Measurements from ENCODE around the gene ARPC5L. TPM values are rescaled to one million over a fixed set of nuclear protein-coding genes. Genes with fewer than 3 reads are reported as not detected.

Gene ARPC5L
- total RNA-seq, 1 experiment from 2014 or later, result 54.5 TPM

DNA sequence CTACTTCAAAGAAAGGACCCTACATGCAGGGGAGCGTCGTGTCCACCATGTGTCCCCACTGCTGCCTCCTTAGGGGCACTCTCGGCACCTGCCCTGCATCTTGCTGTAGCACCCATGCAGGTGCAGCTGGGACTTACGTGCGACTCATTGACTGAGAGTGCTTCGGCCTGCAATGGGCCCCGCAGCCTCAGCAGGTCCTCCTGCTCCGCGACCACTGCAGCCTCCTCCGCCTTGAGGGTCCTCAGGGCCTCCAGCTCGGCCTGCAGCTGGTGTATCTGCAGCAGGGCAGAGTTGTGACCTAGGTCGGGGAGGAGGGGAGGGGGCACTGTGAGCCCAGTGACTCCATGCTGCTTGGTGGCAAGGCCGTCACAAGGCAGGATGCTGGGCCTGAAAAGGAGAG is 27.1 kb downstream of the ARPC5L start:
- BruUV-seq (replicated peaks), result no TSS peak
- Histone ChIP-seq H3K9me2 (replicated peaks; ENCODE audit: low read length) (no peaks in the 10 kb centered on the region), H3K79me2 (ENCODE audit: low read length) (no peaks in the 10 kb centered on the region), H3F3A (ENCODE audit: low read length, unreplicated experiment) (no peaks in the 10 kb centered on the region), H3K4me1 (ENCODE audit: insufficient read depth, low read length) (no peaks in the 10 kb centered on the region), H3K36me3 (ENCODE audit: low read depth, low read length) (no peaks in the 10 kb centered on the region), H2AFZ (ENCODE audit: low read length) (no peak overlapping the region), H4K20me1 (ENCODE audit: low read length) (no peaks in the 10 kb centered on the region), H3K4me2 (ENCODE audit: low read length) (no peak overlapping the region), H3K27me3 (ENCODE audit: low read length) (no peaks in the 10 kb centered on the region), H3K9ac (ENCODE audit: low read length) (no peak overlapping the region), H3K4me3 (ENCODE audit: low read length) (no peak overlapping the region), H3K9me3 (ENCODE audit: low read length) (no peaks in the 10 kb centered on the region), H3K27ac (ENCODE audit: low read length) (no peak overlapping the region)
- ChIA-PET CTCF (no interaction called here), POLR2A (ENCODE audit: unreplicated experiment) (no interaction called here)
- no peak for TF ChIP-seq EZH2phosphoT487 (IDR thresholded peaks at IDR 0.05; ENCODE audit: borderline replicate concordance, low read length)
- TF ChIP-seq EZH2 (IDR thresholded peaks at IDR 0.05; ENCODE audit: low read length, unreplicated experiment), result no peak
- TF ChIP-seq, protein P1, sequence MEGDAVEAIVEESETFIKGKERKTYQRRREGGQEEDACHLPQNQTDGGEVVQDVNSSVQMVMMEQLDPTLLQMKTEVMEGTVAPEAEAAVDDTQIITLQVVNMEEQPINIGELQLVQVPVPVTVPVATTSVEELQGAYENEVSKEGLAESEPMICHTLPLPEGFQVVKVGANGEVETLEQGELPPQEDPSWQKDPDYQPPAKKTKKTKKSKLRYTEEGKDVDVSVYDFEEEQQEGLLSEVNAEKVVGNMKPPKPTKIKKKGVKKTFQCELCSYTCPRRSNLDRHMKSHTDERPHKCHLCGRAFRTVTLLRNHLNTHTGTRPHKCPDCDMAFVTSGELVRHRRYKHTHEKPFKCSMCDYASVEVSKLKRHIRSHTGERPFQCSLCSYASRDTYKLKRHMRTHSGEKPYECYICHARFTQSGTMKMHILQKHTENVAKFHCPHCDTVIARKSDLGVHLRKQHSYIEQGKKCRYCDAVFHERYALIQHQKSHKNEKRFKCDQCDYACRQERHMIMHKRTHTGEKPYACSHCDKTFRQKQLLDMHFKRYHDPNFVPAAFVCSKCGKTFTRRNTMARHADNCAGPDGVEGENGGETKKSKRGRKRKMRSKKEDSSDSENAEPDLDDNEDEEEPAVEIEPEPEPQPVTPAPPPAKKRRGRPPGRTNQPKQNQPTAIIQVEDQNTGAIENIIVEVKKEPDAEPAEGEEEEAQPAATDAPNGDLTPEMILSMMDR (conservative IDR thresholded peaks at IDR 0.05; ENCODE audit: low read depth, low read length), result no peak
- intact Hi-C loops (cut with micrococcal nuclease), result no loop called here
- DNase-seq (no peak), ATAC-seq (no peak)

DNA sequence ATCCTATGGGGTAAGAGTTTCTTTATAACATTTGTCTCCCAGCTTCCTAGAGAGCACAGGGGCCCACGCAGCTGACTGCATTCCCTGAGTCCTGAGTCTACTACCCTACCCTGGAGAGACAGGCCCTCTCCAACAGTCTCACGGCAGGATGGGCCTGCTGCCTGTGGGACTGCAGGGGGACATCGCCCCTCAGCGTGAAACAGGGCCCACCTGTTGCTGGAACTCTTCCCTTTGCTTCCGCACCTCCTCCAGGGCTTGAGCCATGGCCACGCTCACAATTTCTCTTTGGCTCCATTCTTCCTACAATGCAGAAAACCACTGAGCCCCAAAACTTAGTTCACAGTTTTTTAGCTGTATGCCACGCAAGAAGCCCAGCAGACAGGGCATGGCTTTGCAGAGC is 28.2 kb downstream of the ARPC5L start:
- H3K9ac ChIP-seq (ENCODE audit: low read length), result no peak overlapping the region
- H3K9me2 ChIP-seq (replicated peaks; ENCODE audit: low read length), result no peaks in the 10 kb centered on the region
- no peaks in the 10 kb centered on the region for H4K20me1 ChIP-seq (ENCODE audit: low read length)
- ChIA-PET CTCF (no interaction called here), POLR2A (ENCODE audit: unreplicated experiment) (no interaction called here)
- no peak overlapping the region for H3K4me2 ChIP-seq (ENCODE audit: low read length)
- no peak overlapping the region for H3K4me3 ChIP-seq (ENCODE audit: low read length)
- intact Hi-C loops (cut with micrococcal nuclease), result no loop called here
- H3K36me3 ChIP-seq (ENCODE audit: low read depth, low read length), result no peaks in the 10 kb centered on the region
- no peaks in the 10 kb centered on the region for H3K9me3 ChIP-seq (ENCODE audit: low read length)
- TF ChIP-seq EZH2phosphoT487 (IDR thresholded peaks at IDR 0.05; ENCODE audit: borderline replicate concordance, low read length), result no peak
- TF ChIP-seq EZH2 (IDR thresholded peaks at IDR 0.05; ENCODE audit: low read length, unreplicated experiment), result no peak
- TF ChIP-seq, protein P1 (conservative IDR thresholded peaks at IDR 0.05; ENCODE audit: low read depth, low read length), result no peak
- H3K79me2 ChIP-seq (ENCODE audit: low read length), result no peaks in the 10 kb centered on the region
- H3K27me3 ChIP-seq (ENCODE audit: low read length), result no peaks in the 10 kb centered on the region
- BruUV-seq (replicated peaks), result no TSS peak
- DNase-seq (no peak), ATAC-seq (no peak)
- no peaks in the 10 kb centered on the region for H3K4me1 ChIP-seq (ENCODE audit: insufficient read depth, low read length)
- H3F3A ChIP-seq (ENCODE audit: low read length, unreplicated experiment), result no peaks in the 10 kb centered on the region
- no peak overlapping the region for H3K27ac ChIP-seq (ENCODE audit: low read length)
- H2AFZ ChIP-seq (ENCODE audit: low read length), result no peak overlapping the region

DNA sequence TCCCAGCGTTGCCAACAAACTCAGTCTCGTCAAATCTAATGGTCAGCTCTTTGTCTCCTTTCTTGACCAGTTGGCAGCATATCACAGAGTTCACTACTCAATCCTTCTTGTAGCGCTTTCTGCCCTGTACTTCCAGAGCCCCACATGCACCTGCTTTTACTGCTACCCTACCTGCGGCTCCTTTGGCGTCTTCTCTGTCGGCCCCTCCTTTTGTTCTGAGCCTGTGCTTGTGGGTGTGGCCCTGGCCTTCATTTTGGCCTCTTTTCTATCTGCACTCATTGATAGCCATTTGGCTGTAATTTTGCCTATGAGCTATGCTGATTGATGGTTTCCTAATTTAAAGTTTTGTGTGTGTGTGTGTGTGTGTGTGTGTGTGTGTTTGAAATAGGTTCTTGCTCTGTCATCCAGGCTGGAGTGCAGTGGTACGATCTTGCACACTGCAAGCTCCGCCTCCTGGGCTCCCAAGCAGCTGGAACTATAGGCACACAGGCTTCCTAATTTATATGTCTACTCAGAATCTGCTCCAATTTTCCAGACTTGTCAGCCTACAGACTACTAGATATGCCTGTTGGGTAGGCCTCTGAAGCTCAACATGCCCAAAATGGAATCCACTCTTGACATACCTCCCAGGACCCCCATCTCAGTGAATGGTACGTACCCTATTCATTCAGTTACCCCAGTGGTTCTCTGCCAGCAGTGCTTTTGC is 32.3 kb downstream of the ARPC5L start:
- H2AFZ ChIP-seq (ENCODE audit: low read length), result no peak overlapping the region
- ChIA-PET POLR2A (ENCODE audit: unreplicated experiment) (no interaction called here), CTCF (no interaction called here)
- H3K4me2 ChIP-seq (ENCODE audit: low read length), result no peak overlapping the region
- no TSS peak for BruUV-seq (replicated peaks)
- no peaks in the 10 kb centered on the region for H3K4me1 ChIP-seq (ENCODE audit: insufficient read depth, low read length)
- H3K36me3 ChIP-seq (ENCODE audit: low read depth, low read length), result no peaks in the 10 kb centered on the region
- no peak overlapping the region for H3K9ac ChIP-seq (ENCODE audit: low read length)
- no peaks in the 10 kb centered on the region for H3K9me3 ChIP-seq (ENCODE audit: low read length)
- no peak overlapping the region for H3K4me3 ChIP-seq (ENCODE audit: low read length)
- intact Hi-C loops (cut with micrococcal nuclease), result loop anchor here (1.0 kb wide), 1 partner anchor 123 kb away; the partner anchor contains the start of gene NR6A1
- H3K79me2 ChIP-seq (ENCODE audit: low read length), result no peaks in the 10 kb centered on the region
- H3F3A ChIP-seq (ENCODE audit: low read length, unreplicated experiment), result no peaks in the 10 kb centered on the region
- H3K9me2 ChIP-seq (replicated peaks; ENCODE audit: low read length), result no peaks in the 10 kb centered on the region
- ATAC-seq (no peak), DNase-seq (no peak)
- TF ChIP-seq, protein P1 (conservative IDR thresholded peaks at IDR 0.05; ENCODE audit: low read depth, low read length), result no peak
- TF ChIP-seq EZH2 (IDR thresholded peaks at IDR 0.05; ENCODE audit: low read length, unreplicated experiment) (no peak), EZH2phosphoT487 (IDR thresholded peaks at IDR 0.05; ENCODE audit: borderline replicate concordance, low read length) (no peak)
- no peak overlapping the region for H3K27ac ChIP-seq (ENCODE audit: low read length)
- H3K27me3 ChIP-seq (ENCODE audit: low read length), result no peaks in the 10 kb centered on the region
- no peaks in the 10 kb centered on the region for H4K20me1 ChIP-seq (ENCODE audit: low read length)

Data from PC-3 (cell line).